B cell (primary cell): Measurements from ENCODE around the gene CDK11A. TPM values are rescaled to one million over a fixed set of nuclear protein-coding genes. Genes with fewer than 3 reads are reported as not detected.

Experiments used
- ATAC-seq: fragments of 200-7000 bp; cut with Tn5 transposase; one replicate; pipeline ENCODE4 v1.10.0; 2021; ENCODE audit warnings: low read depth, mild to moderate bottlenecking, moderate number of reproducible peaks, moderate library complexity
- CTCF ChIA-PET: fragments of 350-600 bp; sonication (Branson Sonifier 250); formaldehyde crosslinking; loops from one replicate; lab custom pipeline; 2021; ENCODE audit warnings: antibody characterized with exemption, inconsistent platforms; lab: Charles Lee
- POLR2A ChIA-PET: fragments of 350-600 bp; sonication (Branson Sonifier 250); formaldehyde crosslinking; loops from one replicate; lab custom pipeline; 2021; ENCODE audit warnings: antibody characterized with exemption; lab: Charles Lee
- DNase-seq: peaks from one replicate; pipeline ENCODE4 v3.0.0; 2013
- H2AFZ ChIP-seq: 2 replicates; pipeline ENCODE4 v1.6.1; 2012; ENCODE audit warnings: mild to moderate bottlenecking, low read depth, low read length; ENCODE audit not compliant: insufficient read depth, poor library complexity, severe bottlenecking
- H3K27ac ChIP-seq, 2 donors: 1 replicate in 1 of 2; 2 replicates in 1 of 2; pipeline ENCODE4 v1.5.1; 2012 to 2013; ENCODE audit warnings: low read length in 2 of 2, mild to moderate bottlenecking in 2 of 2, moderate library complexity in 1 of 2
- H3K27me3 ChIP-seq, 4 experiments: fragments of 200-600 bp in 1 of 4; sonication (generic) in 1 of 4; replicated peaks in 1 of 4; 1 replicate in 2 of 4; 2 replicates in 2 of 4; pipeline versions ENCODE4 v1.6.1 to v1.7.0; 2013 to 2016; ENCODE audit warnings: low read length in 3 of 4, mild to moderate bottlenecking in 2 of 4, mixed read lengths in 1 of 4, moderate library complexity in 1 of 4; ENCODE audit not compliant: insufficient read depth in 4 of 4, control insufficient read depth in 3 of 4; ENCODE audit errors: control extremely low read depth in 1 of 4
- H3K36me3 ChIP-seq, 2 experiments: replicated peaks in 1 of 2; 1 replicate in 1 of 2; 2 replicates in 1 of 2; pipeline versions ENCODE4 v1.6.1 to v1.7.1; 2013; ENCODE audit warnings: low read length in 1 of 2; ENCODE audit not compliant: insufficient read depth in 2 of 2, control insufficient read depth in 1 of 2; ENCODE audit errors: control extremely low read depth in 1 of 2, extremely low read depth in 1 of 2
- H3K4me1 ChIP-seq, 2 donors: fragments of 200-600 bp in 1 of 2; sonication (generic) in 1 of 2; 1 replicate in 1 of 2; 2 replicates in 1 of 2; pipeline versions ENCODE4 v1.5.1 to v1.6.1; 2013 to 2017; ENCODE audit warnings: low read length in 2 of 2; ENCODE audit not compliant: control insufficient read depth in 2 of 2, insufficient read depth in 2 of 2
- H3K4me2 ChIP-seq: replicated peaks from 2 replicates; pipeline ENCODE3; 2012; ENCODE audit warnings: mild to moderate bottlenecking, low read depth, low read length; ENCODE audit not compliant: poor library complexity, severe bottlenecking
- H3K4me3 ChIP-seq, 5 experiments: fragments of 200-600 bp in 1 of 5; sonication (generic) in 1 of 5; 1 replicate in 3 of 5; 2 replicates in 2 of 5; pipeline versions ENCODE4 v1.5.1 to v1.7.0; 2011 to 2016; ENCODE audit warnings: low read length in 4 of 5, mild to moderate bottlenecking in 4 of 5, low read depth in 2 of 5, control low read depth in 1 of 5, moderate library complexity in 1 of 5; ENCODE audit not compliant: insufficient read depth in 1 of 5; ENCODE audit errors: control extremely low read depth in 1 of 5, extremely low read depth in 1 of 5
- H3K79me2 ChIP-seq: fragments of 200-600 bp; sonication (generic); one replicate; pipeline ENCODE4 v1.6.0; 2016; ENCODE audit warnings: low read length; ENCODE audit not compliant: control insufficient read depth, insufficient read depth
- H3K9ac ChIP-seq: fragments of 200-600 bp; sonication (generic); 2 replicates; pipeline ENCODE4 v1.6.1; 2017; ENCODE audit warnings: mild to moderate bottlenecking, low read length, moderate library complexity
- H3K9me3 ChIP-seq, 3 donors: one replicate each; pipeline versions ENCODE4 v1.6.1 to v1.7.1; 2013; ENCODE audit warnings: low read length in 2 of 3; ENCODE audit not compliant: control insufficient read depth in 2 of 3, insufficient read depth in 1 of 3; ENCODE audit errors: control extremely low read depth in 1 of 3
- H4K20me1 ChIP-seq: 2 replicates; pipeline ENCODE4 v1.6.0; 2012; ENCODE audit warnings: mild to moderate bottlenecking, low read length; ENCODE audit not compliant: insufficient read depth, control insufficient read depth, poor library complexity, severe bottlenecking
- H3K27ac Mint-ChIP-seq: one replicate; pipeline ENCODE4 v1.8.0; 2021; ENCODE audit warnings: mixed read lengths
- H3K27me3 Mint-ChIP-seq: one replicate; pipeline ENCODE4 v1.8.0; 2021; ENCODE audit warnings: mixed read lengths
- H3K4me1 Mint-ChIP-seq: one replicate; pipeline ENCODE4 v1.8.0; 2021; ENCODE audit warnings: mixed read lengths
- H3K4me3 Mint-ChIP-seq: one replicate; pipeline ENCODE4 v1.8.0; 2021; ENCODE audit warnings: mixed read lengths
- H3K9me3 Mint-ChIP-seq: one replicate; pipeline ENCODE4 v1.8.0; 2022; ENCODE audit warnings: mixed read lengths; ENCODE audit not compliant: insufficient read depth
- EZH2 ChIP-seq: IDR thresholded peaks from 2 replicates; pipeline ENCODE4 v1.6.1; 2012; ENCODE audit warnings: borderline replicate concordance, low read depth, mild to moderate bottlenecking, moderate library complexity, low read length; ENCODE audit not compliant: insufficient read depth, poor library complexity, severe bottlenecking
- WGBS: methylation state at CpG from one replicate; pipeline ENCODE4 v1.1.5; 2013; ENCODE audit warnings: missing lambda C conversion rate; ENCODE audit not compliant: insufficient coverage; 5-methylcytosine and 5-hydroxymethylcytosine counted together
- intact Hi-C: fragments of 100-400 bp; cut with micrococcal nuclease; formaldehyde crosslinking; loops from one replicate; pipeline ENCODE4 v1.10.0; 2022
- polyA plus RNA-seq: library from polyadenylated mRNA; depleted of rRNA; stranded (reverse); fragments of >200 nt; gene quantifications from 2 replicates; pipeline ENCODE4 v1.2.3, GENCODE V29; 2012
- total RNA-seq, 2 donors: library from RNA; stranded (reverse); fragments of 120-200 nt in 1 of 2; gene quantifications; 1 replicate in 1 of 2; 2 replicates in 1 of 2; pipeline versions ENCODE4 v1.2.3 to v1.2.4, GENCODE V29; 2013 to 2022
- TF ChIP-seq, protein P1 (sequence below): fragments of 200-600 bp; IDR thresholded peaks from one replicate; pipeline ENCODE4 v1.8.0; 2022; ENCODE audit warnings: antibody characterized with exemption, mild to moderate bottlenecking

The CDK11A gene
- total and polyA plus RNA-seq, 2 donors (not counting 1 experiment from before 2014, with no cell fraction given) = 82.1 to 138 TPM

DNA sequence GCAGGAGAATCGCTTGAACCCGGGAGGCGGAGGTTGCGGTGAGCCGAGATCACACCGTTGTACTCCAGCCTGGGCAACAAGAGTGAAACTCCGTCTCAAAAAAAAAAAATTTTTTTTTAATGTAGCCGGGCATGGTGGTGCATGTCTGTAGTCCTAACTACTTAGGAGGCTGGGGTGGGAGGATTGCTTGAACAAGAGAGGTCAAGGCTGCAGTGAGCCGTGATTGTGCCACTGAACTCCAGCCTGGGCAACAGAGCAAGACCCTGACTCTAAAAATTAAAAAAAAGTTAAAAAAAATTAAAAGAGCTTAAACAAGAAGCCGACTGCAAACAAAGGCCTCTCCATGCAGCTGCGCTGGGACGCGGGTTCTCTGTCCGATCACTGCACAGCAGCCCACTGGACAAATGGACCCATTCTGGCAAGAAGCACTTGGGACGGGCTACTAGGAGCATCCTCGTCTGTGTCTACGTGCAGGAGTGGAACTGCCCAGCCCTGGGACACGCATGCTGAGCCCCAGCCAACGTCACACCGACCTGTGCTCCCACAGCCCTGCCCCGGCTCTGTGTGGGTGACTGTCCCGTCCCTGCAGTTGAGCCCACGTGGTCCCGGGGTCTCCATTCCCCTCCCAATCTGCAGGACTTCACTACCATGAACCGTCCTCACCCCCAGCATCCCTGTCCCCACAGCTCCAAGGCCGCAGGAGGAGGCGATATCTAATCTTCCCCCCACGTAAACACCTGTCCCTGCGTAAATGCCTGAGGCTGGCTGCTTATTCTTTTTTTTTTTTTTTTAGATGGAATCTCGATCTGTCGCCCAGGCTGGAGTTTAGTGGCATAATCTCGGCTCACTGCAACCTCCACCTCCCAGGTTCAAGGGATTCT lies 43.9 kb downstream of the CDK11A start:
- ChIA-PET POLR2A (no interaction called here), CTCF (interaction anchor here (0.6 to 0.7 kb wide), 2 partner anchors 55 to 219 kb away, joined by 3 read pairs; no protein-coding TSS in a partner anchor)
- H4K20me1 ChIP-seq = peaks cover 48% of the 10 kb centered on the region
- intact Hi-C loops = no loop called here
- peaks cover 0 to 18% of the 10 kb centered on the region in 2 experiments for H3K36me3 ChIP-seq
- H3K4me1 ChIP-seq = peaks cover 9 to 22% of the 10 kb centered on the region in 2 donors
- Mint-ChIP-seq H3K9me3 (no peaks in the 10 kb centered on the region), H3K27ac (peak overlapping the region; percentile 21), H3K4me1 (peaks cover 27% of the 10 kb centered on the region), H3K4me3 (no peak overlapping the region), H3K27me3 (no peaks in the 10 kb centered on the region)
- 97% methylated on average over 23 of the region's 32 CpGs for WGBS
- H3K9ac ChIP-seq = no peak overlapping the region
- H3K4me3 ChIP-seq = no peak overlapping the region
- H2AFZ ChIP-seq = no peak overlapping the region
- DNase-seq (peak; percentile 13), ATAC-seq (no peak)
- H3K4me2 ChIP-seq = no peak overlapping the region
- peaks cover 52% of the 10 kb centered on the region for H3K79me2 ChIP-seq
- no peak overlapping the region for H3K27ac ChIP-seq
- no peaks in the 10 kb centered on the region for H3K9me3 ChIP-seq
- TF ChIP-seq, protein P1, sequence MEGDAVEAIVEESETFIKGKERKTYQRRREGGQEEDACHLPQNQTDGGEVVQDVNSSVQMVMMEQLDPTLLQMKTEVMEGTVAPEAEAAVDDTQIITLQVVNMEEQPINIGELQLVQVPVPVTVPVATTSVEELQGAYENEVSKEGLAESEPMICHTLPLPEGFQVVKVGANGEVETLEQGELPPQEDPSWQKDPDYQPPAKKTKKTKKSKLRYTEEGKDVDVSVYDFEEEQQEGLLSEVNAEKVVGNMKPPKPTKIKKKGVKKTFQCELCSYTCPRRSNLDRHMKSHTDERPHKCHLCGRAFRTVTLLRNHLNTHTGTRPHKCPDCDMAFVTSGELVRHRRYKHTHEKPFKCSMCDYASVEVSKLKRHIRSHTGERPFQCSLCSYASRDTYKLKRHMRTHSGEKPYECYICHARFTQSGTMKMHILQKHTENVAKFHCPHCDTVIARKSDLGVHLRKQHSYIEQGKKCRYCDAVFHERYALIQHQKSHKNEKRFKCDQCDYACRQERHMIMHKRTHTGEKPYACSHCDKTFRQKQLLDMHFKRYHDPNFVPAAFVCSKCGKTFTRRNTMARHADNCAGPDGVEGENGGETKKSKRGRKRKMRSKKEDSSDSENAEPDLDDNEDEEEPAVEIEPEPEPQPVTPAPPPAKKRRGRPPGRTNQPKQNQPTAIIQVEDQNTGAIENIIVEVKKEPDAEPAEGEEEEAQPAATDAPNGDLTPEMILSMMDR = no peak
- TF ChIP-seq EZH2 = no peak
- no peaks in the 10 kb centered on the region for H3K27me3 ChIP-seq
